22Rv1 (cell line): ENCODE results near the gene KLHL7.

Experiments used
- CTCF ChIP-seq: fragments of 450-650 bp; IDR thresholded peaks from 2 replicates; pipeline ENCODE4 v1.5.1; 2017; ENCODE audit warnings: mild to moderate bottlenecking
- ZFX ChIP-seq: fragments of 450-650 bp; IDR thresholded peaks from 2 replicates; pipeline ENCODE4 v1.6.1; 2017; ENCODE audit warnings: antibody characterized with exemption, borderline replicate concordance

GRCh38 chr7:23212841-23213240 lies 107.3 kb downstream of the KLHL7 start:
- TF ChIP-seq CTCF = no peak
- no peak for TF ChIP-seq ZFX
